HCT116 (cell line): ENCODE measurements around the gene AURKAIP1.

ENCODE experiments used
- CTCF ChIP-seq, 3 experiments: fragments of 200-600 bp in 1 of 3; sonication (generic) in 1 of 3; IDR thresholded peaks in 2 of 3; conservative IDR thresholded peaks in 1 of 3; 2 replicates each; pipeline ENCODE4 v1.5.1; 2012 to 2017; ENCODE audit warnings: low read depth in 2 of 3, low read length in 2 of 3, antibody characterized with exemption in 1 of 3, borderline replicate concordance in 1 of 3, control low read depth in 1 of 3, mild to moderate bottlenecking in 1 of 3, mixed read lengths in 1 of 3, mixed run types in 1 of 3, moderate library complexity in 1 of 3; ENCODE audit not compliant: insufficient read depth in 1 of 3
- MAX ChIP-seq: IDR thresholded peaks from 2 replicates; pipeline ENCODE4 v1.6.1; 2012
- TCF7L2 ChIP-seq: IDR thresholded peaks from 2 replicates; pipeline ENCODE4 v1.7.0; 2011; ENCODE audit warnings: borderline replicate concordance, inconsistent platforms; ENCODE audit not compliant: insufficient read depth, insufficient read length; ENCODE audit errors: extremely low read depth
- ZBTB33 ChIP-seq: IDR thresholded peaks from 2 replicates; pipeline ENCODE4 v1.6.1; 2011; ENCODE audit warnings: mild to moderate bottlenecking, low read length, moderate library complexity; ENCODE audit not compliant: insufficient replicate concordance; ENCODE audit errors: extremely low read depth

GRCh38 chr1:1361233-1361981, 13.6 kb downstream of the AURKAIP1 start:
- no peak for TF ChIP-seq ZBTB33
- TF ChIP-seq TCF7L2, result no peak
- TF ChIP-seq MAX, result no peak
- TF ChIP-seq CTCF (IDR thresholded peaks at IDR 0.05 in 2 of 3, conservative IDR thresholded peaks at IDR 0.05 in 1 of 3; ENCODE audit: borderline replicate concordance in 1 of 3, insufficient read depth in 1 of 3, low read depth in 2 of 3, low read length in 2 of 3), result no peak
